Activated CD4-positive, alpha-beta T cell treated with anti-CD3 and anti-CD28 coated beads, Interleukin-2, amount 50 U/mL, for 16 hours (primary cell): Measurements from ENCODE around the gene NEURL3.
A peak's percentile ranks its signal among the peaks of the same experiment; 100 is the strongest.

ENCODE experiments used
- DNase-seq: peaks from one replicate; pipeline ENCODE4 v3.0.0-alpha.2; 2020

The NEURL3 gene

GRCh38 chr2:96539215-96539920 is 34.2 kb upstream of the NEURL3 start:
- DNase-seq: no peak

DNA sequence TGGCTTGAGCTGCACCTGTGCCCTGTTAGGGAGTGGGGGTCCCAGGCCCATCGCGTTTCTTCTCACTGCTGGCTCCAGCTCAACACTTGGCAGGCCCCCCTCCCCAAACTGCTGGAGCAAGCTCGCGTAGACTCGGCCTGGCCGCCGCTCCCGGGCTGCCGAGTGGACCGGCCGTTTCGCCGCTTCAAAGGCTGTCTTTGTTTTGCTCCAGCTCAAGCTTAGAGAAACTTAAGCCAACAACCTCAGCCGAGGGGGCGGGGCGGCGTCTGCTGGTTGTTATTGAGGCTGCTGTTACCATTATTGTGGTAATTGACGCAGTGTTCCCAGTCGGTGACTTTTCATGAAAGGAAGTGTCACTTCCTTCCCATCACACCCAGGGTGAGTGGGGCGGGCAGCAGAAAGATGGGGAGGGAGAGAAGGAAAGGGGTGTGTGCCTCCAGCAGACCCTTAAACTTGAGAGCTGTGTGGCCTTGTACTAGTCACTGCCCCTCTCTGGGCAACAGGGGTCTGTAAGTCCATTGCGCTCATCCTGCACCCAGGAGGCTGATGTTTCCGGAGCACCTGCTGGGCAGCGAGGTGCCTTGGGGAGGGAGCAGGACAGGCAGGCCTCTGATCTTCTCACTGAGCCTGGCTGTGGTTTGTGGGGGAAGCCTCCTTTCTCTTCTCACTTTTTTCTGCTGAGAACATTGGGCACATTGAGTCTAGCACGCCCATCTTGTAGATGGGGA is 33.5 kb upstream of the NEURL3 start:
- DNase-seq: peak; percentile 86

GRCh38 chr2:96537734-96538486 is 32.8 kb upstream of the NEURL3 start:
- DNase-seq: no peak

DNA sequence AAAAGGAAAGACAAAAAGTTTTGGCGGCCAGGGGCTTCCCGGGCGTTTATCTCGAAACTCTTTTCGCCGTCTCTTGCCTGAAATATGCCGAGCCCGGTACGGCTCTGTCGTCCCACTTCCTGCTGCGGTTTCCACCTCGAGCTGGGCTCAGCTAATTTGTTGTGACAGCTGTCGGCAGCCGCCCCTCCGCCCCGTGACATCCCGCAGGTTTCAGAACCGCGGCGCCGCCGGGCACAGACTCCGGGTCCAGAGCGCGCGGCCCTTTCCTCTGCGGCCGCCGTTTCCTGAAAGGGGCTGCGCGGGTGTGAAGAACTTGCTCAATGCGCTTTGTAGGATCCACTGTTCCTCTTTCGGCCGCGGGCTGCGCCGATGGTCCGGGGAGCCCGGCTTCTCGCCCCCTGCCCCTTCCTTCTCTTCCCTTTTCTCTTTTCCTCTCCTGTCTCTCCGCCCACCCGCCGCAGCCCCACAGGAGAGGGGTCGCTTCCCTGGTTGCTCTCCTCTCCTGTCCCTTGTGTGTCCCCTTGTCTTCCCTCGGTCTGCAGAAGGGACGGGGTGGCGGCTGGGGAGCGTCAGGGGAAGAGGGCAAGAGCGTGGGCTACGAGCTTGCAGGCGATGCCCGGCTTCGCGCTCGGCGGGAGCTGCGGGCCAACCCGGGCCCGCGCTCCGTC is 32.0 kb upstream of the NEURL3 start:
- DNase-seq: peak; percentile 94

DNA sequence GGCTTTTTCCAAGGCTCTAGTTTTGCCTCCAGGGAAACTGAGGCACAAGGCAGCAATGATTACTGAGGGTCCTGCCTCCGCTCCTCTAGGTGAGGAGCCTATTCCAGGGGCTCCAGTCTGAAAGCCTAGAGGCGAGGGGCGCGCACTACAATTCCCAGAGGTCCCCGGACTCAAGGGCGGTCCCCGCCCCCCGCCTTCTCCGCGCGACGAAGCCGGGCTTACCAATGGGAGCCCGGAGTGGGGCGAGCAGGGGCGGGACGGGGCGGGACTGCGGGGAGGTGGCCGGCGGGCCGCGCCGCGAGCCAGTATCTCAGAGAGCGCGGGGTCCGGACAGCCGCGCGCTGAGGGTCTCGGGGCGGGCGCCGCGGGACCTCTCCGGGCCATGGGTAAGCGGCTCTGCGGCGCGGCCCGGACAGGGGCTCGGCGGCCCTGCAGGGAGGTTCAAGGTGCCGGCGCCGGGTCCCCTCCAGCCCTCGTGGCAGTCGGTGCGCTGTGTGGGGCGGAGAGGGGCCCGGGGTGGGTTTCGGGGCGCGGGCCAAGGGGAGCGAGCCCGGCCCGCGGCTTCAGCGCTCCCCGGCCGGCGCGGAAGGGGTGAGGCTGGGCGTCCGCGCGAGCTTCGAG is 31.4 kb upstream of the NEURL3 start, which contains the start of gene ARID5A:
ARID5A (plus strand) TSS at position 308 of the 621 bp plus-strand sequence; CDS start at position 383, 75 bp downstream.
- peak; percentile 94 for DNase-seq

DNA sequence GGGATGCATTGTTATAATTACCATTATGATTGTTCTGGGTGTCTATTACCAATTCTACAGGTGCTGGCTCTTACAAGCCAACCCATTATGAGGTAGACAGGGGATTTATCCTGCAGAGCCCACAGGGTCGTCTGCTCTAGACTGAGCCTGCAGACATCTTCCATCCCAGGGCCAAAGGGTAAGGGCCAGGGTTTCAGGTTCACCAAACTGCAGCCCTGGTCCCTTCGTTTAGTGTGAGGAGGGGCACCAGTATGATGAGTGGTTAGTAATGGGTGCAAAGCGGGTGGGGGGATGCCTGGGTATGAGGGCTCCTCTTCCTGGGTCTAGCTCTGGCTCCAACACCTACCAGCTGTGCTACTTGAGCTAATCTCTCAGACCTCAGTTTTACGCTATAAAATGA is 30.2 kb upstream of the NEURL3 start:
- DNase-seq: no peak

GRCh38 chr2:96534701-96535181 is 29.6 kb upstream of the NEURL3 start:
- no peak for DNase-seq

- no peak for DNase-seq
Observed at GRCh38 chr2:96534141-96534540, 29.0 kb upstream of the NEURL3 start.

DNA sequence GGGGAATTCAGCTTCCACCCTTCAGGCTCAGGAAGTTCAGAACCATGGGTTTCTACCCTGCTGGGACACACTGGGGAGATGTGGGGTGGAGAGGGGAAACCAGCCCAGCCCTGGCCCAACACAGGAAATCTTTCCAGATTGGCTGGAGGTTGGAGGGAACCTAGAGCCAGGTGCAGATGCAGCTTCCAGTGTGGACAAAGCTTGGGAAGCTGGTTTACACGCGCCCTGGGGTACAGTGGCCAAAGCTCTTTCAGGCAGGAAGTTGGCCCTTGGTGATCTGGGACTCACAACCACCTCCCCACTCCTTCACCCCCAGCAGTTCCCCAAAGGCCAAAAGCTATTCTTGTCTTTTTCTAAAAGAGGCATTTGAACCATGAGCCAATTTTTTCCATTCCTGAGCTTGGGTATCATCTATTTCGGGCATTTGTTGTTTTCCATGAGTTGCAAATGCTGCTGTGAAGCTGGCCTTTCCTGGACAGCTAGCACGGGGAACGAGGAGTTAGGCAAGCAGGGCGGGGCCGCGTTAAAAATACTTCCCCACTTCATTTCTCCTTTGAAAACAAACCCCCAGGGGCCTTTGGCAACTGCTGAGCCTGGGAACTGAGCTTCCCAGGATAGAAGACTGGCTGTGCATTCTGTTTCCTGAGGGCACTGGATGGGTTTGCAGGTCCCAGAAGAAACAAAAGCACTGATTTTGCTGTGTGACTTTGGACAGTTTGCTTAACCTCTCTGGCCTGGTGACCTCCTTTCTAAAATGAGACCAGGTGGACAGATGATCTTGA is 28.3 kb upstream of the NEURL3 start:
- no peak for DNase-seq

GRCh38 chr2:96532641-96533291 is 27.6 kb upstream of the NEURL3 start:
- no peak for DNase-seq

DNA sequence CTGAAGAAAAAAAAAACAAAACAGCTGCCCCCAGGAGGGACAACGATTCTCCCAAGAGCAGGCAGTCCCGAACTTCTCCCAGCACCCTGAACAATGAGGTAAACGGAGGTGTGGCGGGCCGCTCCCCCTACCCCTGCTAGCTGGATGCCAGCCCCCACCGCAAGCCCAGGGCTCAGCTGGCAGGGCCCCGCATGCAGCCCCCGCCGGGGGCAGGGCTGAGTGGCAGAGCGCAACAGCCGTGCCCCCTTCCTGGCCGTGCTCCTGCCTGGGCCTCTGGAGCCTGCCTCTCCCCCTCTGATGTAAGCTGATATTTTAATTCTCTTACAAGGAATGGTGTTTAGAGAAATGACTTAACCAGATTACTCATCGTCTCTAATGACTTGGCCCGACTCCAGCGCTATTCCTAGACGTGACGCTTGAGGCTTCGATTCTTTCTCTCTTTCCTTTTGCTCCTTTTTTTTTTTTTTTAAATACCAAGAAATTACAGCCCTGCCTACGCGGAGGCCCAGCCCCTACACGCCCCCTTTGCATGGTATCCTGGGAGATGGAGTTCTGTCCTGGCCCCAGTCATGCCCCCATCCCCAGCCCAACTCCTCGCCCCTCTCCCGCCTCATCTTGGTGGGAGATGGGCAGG is 26.8 kb upstream of the NEURL3 start:
- DNase-seq: peak; percentile 90

- no peak for DNase-seq
Observed at GRCh38 chr2:96531366-96531765, 26.2 kb upstream of the NEURL3 start.

DNA sequence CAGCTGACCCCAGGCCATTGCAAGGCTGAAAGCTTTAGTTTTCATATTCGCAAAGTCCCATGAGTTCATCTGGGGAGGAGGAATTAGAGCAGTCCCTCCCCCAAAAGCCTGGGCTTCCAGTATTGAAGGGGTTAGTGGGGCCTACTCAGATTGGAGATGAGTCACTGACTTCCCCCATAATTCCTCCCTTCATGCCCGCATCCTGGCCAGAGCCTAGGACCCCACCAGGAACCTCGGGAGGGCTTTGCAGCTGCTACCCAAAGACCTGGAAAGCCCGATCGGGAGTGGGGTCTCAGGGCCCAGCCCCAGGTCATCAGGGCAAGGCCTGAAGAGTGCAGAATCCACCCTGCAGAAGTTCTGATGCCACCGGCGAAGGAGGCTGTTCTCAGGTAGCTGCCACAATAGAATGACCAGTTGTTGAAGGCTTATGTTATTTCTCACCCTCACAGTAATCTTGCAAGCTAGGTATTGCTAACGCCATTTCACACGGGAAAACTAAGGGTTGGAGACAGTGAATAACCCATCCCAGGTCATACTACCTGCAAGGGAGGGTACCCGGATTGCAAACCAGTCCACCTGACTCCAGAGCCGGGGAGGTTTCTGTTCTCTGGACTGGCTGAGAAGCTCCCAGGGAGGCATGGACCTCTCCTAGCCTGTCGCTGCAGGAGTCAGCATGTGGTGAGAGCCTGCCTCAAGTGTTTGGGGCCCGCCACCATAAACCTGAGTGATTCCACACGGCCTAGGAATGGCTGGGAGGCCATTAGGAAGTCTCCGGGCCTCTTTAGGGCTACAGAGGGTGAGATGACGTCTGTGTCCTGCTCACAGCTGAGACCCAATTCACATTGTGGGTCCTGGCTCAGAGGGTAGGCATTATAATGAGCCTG is 25.6 kb upstream of the NEURL3 start:
- DNase-seq: peak; percentile 63

GRCh38 chr2:96530144-96530430 is 24.9 kb upstream of the NEURL3 start:
- DNase-seq: no peak

DNA sequence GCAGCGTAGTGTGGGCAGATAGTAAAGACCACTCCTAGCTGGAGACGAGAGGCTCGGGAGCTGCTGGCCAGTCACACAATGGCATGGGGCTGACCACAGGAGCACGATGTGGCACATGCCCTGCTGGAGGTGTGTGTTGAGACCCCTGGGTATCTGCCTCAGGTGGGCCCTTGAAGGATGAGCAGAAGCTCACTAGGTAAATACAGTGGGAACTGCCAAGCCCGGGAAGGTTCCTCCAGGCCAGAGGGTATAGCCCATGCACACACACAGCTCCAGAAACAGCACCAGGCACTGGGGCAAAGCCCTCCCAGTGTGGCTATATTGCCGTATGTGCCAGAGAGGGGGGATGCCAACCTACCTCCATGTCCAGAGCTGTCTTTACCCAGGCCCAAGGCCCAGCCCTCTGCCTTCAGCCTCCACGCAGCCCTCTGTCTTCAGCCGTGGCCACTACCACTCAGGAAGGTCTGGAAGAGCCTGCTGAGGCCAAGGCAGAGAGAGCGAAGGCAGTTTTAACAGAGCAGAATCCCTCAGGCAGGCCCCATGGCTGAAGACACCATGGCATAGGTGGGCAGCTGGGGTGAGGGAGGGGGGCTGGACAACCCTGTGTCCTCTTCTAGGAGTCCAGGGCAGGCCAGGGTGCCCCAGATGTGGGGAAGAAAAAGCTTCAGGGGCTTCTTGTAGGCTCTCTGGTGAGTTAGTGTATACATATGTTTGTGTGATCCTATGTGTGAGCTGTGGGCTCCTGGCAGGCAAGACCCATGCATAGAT is 24.4 kb upstream of the NEURL3 start:
- DNase-seq: no peak

GRCh38 chr2:96528700-96529375 is 23.7 kb upstream of the NEURL3 start:
- no peak for DNase-seq

DNA sequence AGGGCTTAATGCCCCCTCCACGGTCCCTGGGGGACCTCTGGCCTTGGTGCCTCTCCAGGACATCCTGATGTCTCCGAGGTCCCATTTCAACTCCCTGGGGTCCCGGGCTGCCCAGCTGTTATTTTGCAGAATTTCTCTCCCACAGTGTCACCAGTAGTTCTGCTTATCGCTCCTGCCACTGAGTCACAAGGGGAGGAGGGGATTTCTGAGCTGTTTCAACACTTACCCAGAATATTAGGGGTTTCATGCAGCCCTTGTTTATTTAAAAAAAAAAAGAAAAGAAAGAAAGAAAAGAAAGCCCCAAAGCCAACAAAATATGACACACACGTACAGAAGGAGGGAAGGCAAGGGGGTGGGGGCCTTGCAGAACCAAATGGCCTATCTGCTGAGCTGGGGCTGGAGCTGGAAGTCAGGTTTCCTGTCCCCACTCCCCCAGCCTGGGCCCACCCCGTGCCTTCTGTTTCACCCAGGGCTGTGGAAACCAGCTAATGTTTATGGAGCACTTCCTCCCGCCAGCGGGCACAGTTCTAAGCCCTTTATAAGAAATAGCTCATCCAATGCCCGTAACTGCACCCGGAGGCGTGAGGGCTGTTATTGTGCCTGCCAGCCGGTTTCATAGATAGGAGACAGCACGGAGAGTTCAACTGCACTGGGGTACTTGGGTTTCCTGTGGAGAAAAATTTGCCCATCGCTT is 23.0 kb upstream of the NEURL3 start:
- DNase-seq: peak; percentile 90
